Heart right ventricle (tissue), 16 donors: ENCODE results near the gene BTBD9. TPM values are rescaled to one million over a fixed set of nuclear protein-coding genes. Genes with fewer than 3 reads are reported as not detected.

Source experiments
- ATAC-seq, 8 donors: fragments of 200-7000 bp; cut with Tn5 transposase; one replicate each; pipeline ENCODE4 v1.9.1; 2020; ENCODE audit warnings: mild to moderate bottlenecking in 8 of 8, moderate library complexity in 8 of 8, moderate number of reproducible peaks in 1 of 8
- DNase-seq, 2 donors: peaks; one replicate each; pipeline ENCODE4 v3.0.0-alpha.2; 2020
- H3K27ac ChIP-seq, 10 donors: fragments of 200-600 bp; sonication (generic) in 2 of 10; one replicate each; pipeline versions ENCODE4 v1.5.0 to v1.8.0; 2020 to 2022; ENCODE audit warnings: mild to moderate bottlenecking in 3 of 10
- H3K27me3 ChIP-seq, 7 donors: fragments of 200-600 bp; one replicate each; pipeline ENCODE4 v1.8.0; 2021 to 2022; ENCODE audit warnings: mild to moderate bottlenecking in 2 of 7
- H3K36me3 ChIP-seq, 9 donors: fragments of 200-600 bp; sonication (generic) in 1 of 9; one replicate each; pipeline versions ENCODE4 v1.5.0 to v1.8.0; 2020 to 2022; ENCODE audit warnings: mild to moderate bottlenecking in 2 of 9
- H3K4me1 ChIP-seq, 9 donors: fragments of 200-600 bp; sonication (generic) in 1 of 9; one replicate each; pipeline versions ENCODE4 v1.5.0 to v1.8.0; 2020 to 2022; ENCODE audit warnings: mild to moderate bottlenecking in 4 of 9
- H3K4me3 ChIP-seq, 10 donors: fragments of 200-600 bp; sonication (generic) in 2 of 10; one replicate each; pipeline versions ENCODE4 v1.5.0 to v1.8.0; 2020 to 2022; ENCODE audit warnings: mild to moderate bottlenecking in 7 of 10, moderate library complexity in 2 of 10
- H3K9me3 ChIP-seq, 11 donors: fragments of 200-600 bp in 10 of 11; sonication (generic) in 2 of 11; one replicate each; pipeline versions ENCODE4 v1.5.0 to v1.8.0; 2013 to 2022; ENCODE audit warnings: mild to moderate bottlenecking in 2 of 11, control low read depth in 1 of 11, moderate library complexity in 1 of 11
- CTCF ChIP-seq, 9 donors: fragments of 200-600 bp; sonication (generic) in 2 of 9; IDR thresholded peaks; one replicate each; pipeline versions ENCODE4 v1.5.0 to v1.8.0; 2021 to 2022; ENCODE audit warnings: antibody characterized with exemption in 9 of 9, mild to moderate bottlenecking in 5 of 9, moderate library complexity in 1 of 9
- WGBS, 2 donors: extraction: QIAGEN DNeasy Blood & Tissue Kit; methylation state at CpG; one replicate each; pipeline ENCODE4 v1.1.7; 2013; ENCODE audit warnings: inconsistent platforms in 1 of 2; 5-methylcytosine and 5-hydroxymethylcytosine counted together
- intact Hi-C, 10 donors: fragments of 100-400 bp; cut with DNase I; formaldehyde crosslinking; loops; one replicate each; pipeline versions ENCODE4 v1.11.1 to v1.14.2; 2022
- polyA plus RNA-seq, 2 donors: library from polyadenylated mRNA; stranded (reverse); fragments of 200-250 nt; gene quantifications; one replicate each; pipeline ENCODE4 v1.2.3, GENCODE V29; 2013
- total RNA-seq, 10 donors: library from RNA; stranded (reverse); fragmentation: NEBNext Ultra II Directional in 3 of 10; extraction: Animal tissue kit (Norgen Biotek cat#: 25700) in 3 of 10; gene quantifications; one replicate each; pipeline versions ENCODE4 v1.2.1 to v1.2.4, GENCODE V29; 2021 to 2023
- donor health status: Arrhythmogenic right ventricular cardiomyopathy.
- donor health status: ischemic (EF 13 %, LVEDD 7.1; RV severe dilation, severe dysfunction).
- donor health status: healthy with polysubstance abuse.
- donor health status: DM: no; HTN: yes; CAD: no.
- donor health status: DM: no; HTN: no; CAD: no.
- donor health status: ischemic (EF 25% LVEDD 6.9; RV normal size, moderate dysfunction).
- donor health status: ischemic (EF 25% LVEDD 5.7; RV mildly dilated, moderate dysfunction).
- donor health status: healthy.
- donor health status: DM: yes; HTN: yes; CAD: no.
- donor health status: Ischemic cardiomyopathy.
- donor health status: ischemic (EF 35%, LVEDD 5.7; RV mildly dilated, moderate dysfunction).
- donor health status: nonischemic (EF 11% LVEDD 7.7; RV severe dilation, severe dysfunction).
- donor health status: DM: yes; HTN: yes; CAD: no.
- donor health status: PGD.
- donor health status: ischemic (EF 29% LVEDD 5.4; RV normal size, mild dysfunction).
- donor health status: nonischemic (EF 23%, LVEDD 6.1; RV moderate dilation, normal function).

Gene BTBD9
- total and polyA plus RNA-seq, 12 donors: 4.2 to 27.7 (median 18.3) TPM

- DNase-seq (no peak), ATAC-seq (no peak)
- Histone ChIP-seq H3K4me3 (no peak overlapping the region), H3K9me3 (peaks cover 0 to 11% (median 0%) of the 10 kb centered on the region in 11 donors), H3K27me3 (no peaks in the 10 kb centered on the region), H3K27ac (no peak overlapping the region), H3K36me3 (no peaks in the 10 kb centered on the region), H3K4me1 (peaks cover 0 to 6% (median 0%) of the 10 kb centered on the region in 9 donors)
- 82% methylated on average over 10 of the region's 10 CpGs for WGBS, 2 donors
- intact Hi-C loops: no loop called here
- TF ChIP-seq CTCF (IDR thresholded peaks at IDR 0.05): no peak
These were observed 202.8 kb downstream of the BTBD9 start for GRCh38 chr6:38436726-38437465.

DNA sequence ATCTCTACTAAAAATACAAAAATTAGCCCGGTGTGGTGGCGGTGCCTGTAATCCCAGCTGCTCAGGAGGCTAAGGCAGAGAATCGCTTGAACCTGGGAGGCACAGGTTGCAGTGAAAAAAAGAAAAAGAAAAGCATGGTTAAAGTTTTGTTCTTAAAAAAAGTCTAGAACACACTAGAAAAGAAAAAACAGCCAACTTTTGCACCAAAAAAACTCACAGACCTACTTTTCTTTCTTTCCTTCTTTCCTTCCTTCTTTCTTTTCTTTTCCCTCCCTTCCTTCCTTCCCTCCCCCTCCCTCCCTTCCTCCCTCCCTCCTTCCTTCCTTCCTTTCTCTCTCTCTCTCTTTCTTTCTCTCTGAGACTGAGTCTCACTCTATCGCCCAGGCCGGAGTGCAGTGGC lies 204.4 kb downstream of the BTBD9 start:
- no peak for DNase-seq
- TF ChIP-seq CTCF (IDR thresholded peaks at IDR 0.05): no peak
- WGBS, 2 donors: 87 to 98% methylated on average over 5 of the region's 5 CpGs

DNA sequence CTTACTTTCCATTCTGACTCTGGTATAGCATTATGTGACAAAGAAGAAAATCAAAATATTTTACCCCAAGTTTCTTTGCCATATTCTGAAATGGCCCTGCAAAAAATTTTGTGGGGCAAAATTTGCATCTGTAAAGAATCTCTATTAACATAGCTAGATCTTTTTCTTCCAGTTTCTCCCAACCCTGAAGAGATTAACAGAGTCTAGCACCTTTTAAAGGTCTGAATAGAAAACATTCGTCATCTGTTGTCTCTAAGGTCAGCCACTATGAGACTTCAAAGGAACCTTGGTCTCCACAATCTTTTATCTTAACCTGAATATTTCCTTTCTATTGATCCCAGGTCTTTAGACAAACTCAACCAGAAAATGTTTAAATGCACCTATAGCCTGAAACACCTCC lies 205.7 kb downstream of the BTBD9 start:
- no peak for TF ChIP-seq CTCF (IDR thresholded peaks at IDR 0.05)
- H3K9me3 ChIP-seq: peaks cover 0 to 11% (median 0%) of the 10 kb centered on the region in 11 donors
- ATAC-seq (no peak), DNase-seq (no peak)
- no peak overlapping the region for H3K27ac ChIP-seq
- 91 to 94% methylated on average over 1 of the region's 1 CpG for WGBS, 2 donors
- H3K27me3 ChIP-seq: no peaks in the 10 kb centered on the region
- no peaks in the 10 kb centered on the region for H3K36me3 ChIP-seq
- intact Hi-C loops: no loop called here
- H3K4me3 ChIP-seq: no peak overlapping the region
- H3K4me1 ChIP-seq: peaks cover 0 to 6% (median 0%) of the 10 kb centered on the region in 9 donors

More for the DNA sequence above, 204.4 kb downstream of the BTBD9 start:
- ATAC-seq: no peak
- intact Hi-C loops: no loop called here
- Histone ChIP-seq H3K4me1 (peaks cover 0 to 6% (median 0%) of the 10 kb centered on the region in 9 donors), H3K36me3 (no peaks in the 10 kb centered on the region), H3K9me3 (peaks cover 0 to 11% (median 0%) of the 10 kb centered on the region in 11 donors), H3K4me3 (no peak overlapping the region), H3K27ac (no peak overlapping the region), H3K27me3 (no peaks in the 10 kb centered on the region)

DNA sequence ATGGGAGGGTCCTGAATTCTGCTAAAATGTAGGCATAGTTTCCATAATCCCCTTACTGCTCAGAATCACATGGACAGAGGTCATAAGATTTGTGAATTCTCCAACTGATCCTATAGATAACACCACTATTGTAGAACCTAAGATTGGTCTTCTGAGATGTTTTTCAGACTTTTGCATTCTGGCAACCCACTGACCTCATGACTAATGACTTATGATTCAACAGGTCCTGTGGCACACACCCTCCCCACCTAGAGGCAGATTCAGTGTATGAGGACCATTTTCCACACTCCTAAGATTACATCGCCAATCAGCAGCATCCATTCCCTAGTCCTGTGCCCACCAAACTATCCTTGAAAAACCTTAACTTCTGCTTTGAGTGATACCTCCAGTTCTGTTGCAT lies 207.2 kb downstream of the BTBD9 start:
- 94 to 98% methylated on average over 1 of the region's 1 CpG for WGBS, 2 donors
- DNase-seq: no peak
- ATAC-seq: no peak
- no peaks in the 10 kb centered on the region for H3K36me3 ChIP-seq
- intact Hi-C loops: no loop called here
- no peak overlapping the region for H3K27ac ChIP-seq
- no peak for TF ChIP-seq CTCF (IDR thresholded peaks at IDR 0.05)
- H3K4me1 ChIP-seq: peaks cover 0 to 6% (median 0%) of the 10 kb centered on the region in 9 donors
- no peaks in the 10 kb centered on the region for H3K27me3 ChIP-seq
- no peak overlapping the region for H3K4me3 ChIP-seq
- peaks cover 0 to 11% (median 0%) of the 10 kb centered on the region in 11 donors for H3K9me3 ChIP-seq
